ENCODE data around the gene VNN1.

VNN1 gene

GRCh38 chr6:132669690-132670291 is 44.1 kb downstream of the VNN1 start:
- TF ChIP-seq EZH2phosphoT487 (IDR thresholded peaks at IDR 0.05; ENCODE audit: borderline replicate concordance), result no peak
- TF ChIP-seq, protein P1, sequence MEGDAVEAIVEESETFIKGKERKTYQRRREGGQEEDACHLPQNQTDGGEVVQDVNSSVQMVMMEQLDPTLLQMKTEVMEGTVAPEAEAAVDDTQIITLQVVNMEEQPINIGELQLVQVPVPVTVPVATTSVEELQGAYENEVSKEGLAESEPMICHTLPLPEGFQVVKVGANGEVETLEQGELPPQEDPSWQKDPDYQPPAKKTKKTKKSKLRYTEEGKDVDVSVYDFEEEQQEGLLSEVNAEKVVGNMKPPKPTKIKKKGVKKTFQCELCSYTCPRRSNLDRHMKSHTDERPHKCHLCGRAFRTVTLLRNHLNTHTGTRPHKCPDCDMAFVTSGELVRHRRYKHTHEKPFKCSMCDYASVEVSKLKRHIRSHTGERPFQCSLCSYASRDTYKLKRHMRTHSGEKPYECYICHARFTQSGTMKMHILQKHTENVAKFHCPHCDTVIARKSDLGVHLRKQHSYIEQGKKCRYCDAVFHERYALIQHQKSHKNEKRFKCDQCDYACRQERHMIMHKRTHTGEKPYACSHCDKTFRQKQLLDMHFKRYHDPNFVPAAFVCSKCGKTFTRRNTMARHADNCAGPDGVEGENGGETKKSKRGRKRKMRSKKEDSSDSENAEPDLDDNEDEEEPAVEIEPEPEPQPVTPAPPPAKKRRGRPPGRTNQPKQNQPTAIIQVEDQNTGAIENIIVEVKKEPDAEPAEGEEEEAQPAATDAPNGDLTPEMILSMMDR (conservative IDR thresholded peaks at IDR 0.05; ENCODE audit: low read length), result peak; percentile 75
- H3K9me3 ChIP-seq (ENCODE audit: insufficient read depth, low read depth, low read length), result no peaks in the 10 kb centered on the region
- H2AFZ ChIP-seq (ENCODE audit: low read length), result peak overlapping the region; percentile 80
- H3K4me1 ChIP-seq (ENCODE audit: insufficient read depth, low read length, poor library complexity, severe bottlenecking), result peaks cover 3% of the 10 kb centered on the region
- no peaks in the 10 kb centered on the region for H4K20me1 ChIP-seq (ENCODE audit: insufficient read depth, low read length, poor library complexity, severe bottlenecking)
- H3K4me3 ChIP-seq (ENCODE audit: low read length, poor library complexity, severe bottlenecking), result peak overlapping the region; percentile 28
- H3F3A ChIP-seq (ENCODE audit: low read depth), result no peaks in the 10 kb centered on the region
- H3K9me2 ChIP-seq (replicated peaks; ENCODE audit: low read depth, low read length), result no peaks in the 10 kb centered on the region
- H3K9ac ChIP-seq (ENCODE audit: low read depth, low read length, poor library complexity, severe bottlenecking), result peak overlapping the region; percentile 3
- H3K4me2 ChIP-seq (ENCODE audit: low read depth, low read length, poor library complexity, severe bottlenecking), result peak overlapping the region; percentile 47
- no peaks in the 10 kb centered on the region for H3K36me3 ChIP-seq (ENCODE audit: insufficient read depth, low read length)
- no peaks in the 10 kb centered on the region for H3K79me2 ChIP-seq (ENCODE audit: insufficient read depth, low read length)
- H3K27me3 ChIP-seq (ENCODE audit: insufficient read depth, low read length, poor library complexity, severe bottlenecking), result no peaks in the 10 kb centered on the region

DNA sequence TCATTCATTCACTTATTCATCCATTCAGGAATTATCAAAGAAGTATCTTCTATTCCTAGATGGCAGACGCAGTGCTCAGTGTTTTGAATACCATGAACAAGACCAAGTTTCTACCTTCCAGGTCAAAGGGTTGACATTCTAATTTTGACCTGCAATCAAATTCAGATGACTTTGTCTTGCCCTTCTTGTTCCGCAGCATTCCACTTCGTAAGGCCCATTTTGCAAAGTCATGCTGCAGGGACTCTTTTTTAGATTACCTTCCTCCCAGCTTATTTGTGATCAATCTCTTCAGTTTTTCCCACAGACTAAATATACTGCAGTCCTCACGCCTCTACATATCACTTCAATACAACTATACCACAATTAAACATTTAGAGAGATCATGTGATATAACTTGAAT is 47.7 kb downstream of the VNN1 start:
- Histone ChIP-seq H3K9me2 (replicated peaks; ENCODE audit: low read depth, low read length) (no peaks in the 10 kb centered on the region), H3K9ac (ENCODE audit: low read depth, low read length, poor library complexity, severe bottlenecking) (no peak overlapping the region), H4K20me1 (ENCODE audit: insufficient read depth, low read length, poor library complexity, severe bottlenecking) (no peaks in the 10 kb centered on the region), H3K79me2 (ENCODE audit: insufficient read depth, low read length) (no peaks in the 10 kb centered on the region), H3F3A (ENCODE audit: low read depth) (no peaks in the 10 kb centered on the region), H3K36me3 (ENCODE audit: insufficient read depth, low read length) (no peaks in the 10 kb centered on the region), H2AFZ (ENCODE audit: low read length) (no peak overlapping the region), H3K27me3 (ENCODE audit: insufficient read depth, low read length, poor library complexity, severe bottlenecking) (no peaks in the 10 kb centered on the region), H3K4me3 (ENCODE audit: low read length, poor library complexity, severe bottlenecking) (no peak overlapping the region), H3K9me3 (ENCODE audit: insufficient read depth, low read depth, low read length) (no peaks in the 10 kb centered on the region), H3K4me2 (ENCODE audit: low read depth, low read length, poor library complexity, severe bottlenecking) (no peak overlapping the region), H3K4me1 (ENCODE audit: insufficient read depth, low read length, poor library complexity, severe bottlenecking) (peaks cover 3% of the 10 kb centered on the region)
- TF ChIP-seq, protein P1 (conservative IDR thresholded peaks at IDR 0.05; ENCODE audit: low read length), result no peak
- TF ChIP-seq EZH2phosphoT487 (IDR thresholded peaks at IDR 0.05; ENCODE audit: borderline replicate concordance), result no peak

- no peak overlapping the region for H2AFZ ChIP-seq (ENCODE audit: low read length)
- H3K4me2 ChIP-seq (ENCODE audit: low read depth, low read length, poor library complexity, severe bottlenecking), result no peak overlapping the region
- no peaks in the 10 kb centered on the region for H3K79me2 ChIP-seq (ENCODE audit: insufficient read depth, low read length)
- no peaks in the 10 kb centered on the region for H3F3A ChIP-seq (ENCODE audit: low read depth)
- H3K9me2 ChIP-seq (replicated peaks; ENCODE audit: low read depth, low read length), result no peaks in the 10 kb centered on the region
- H3K27me3 ChIP-seq (ENCODE audit: insufficient read depth, low read length, poor library complexity, severe bottlenecking), result no peaks in the 10 kb centered on the region
- no peaks in the 10 kb centered on the region for H3K9me3 ChIP-seq (ENCODE audit: insufficient read depth, low read depth, low read length)
- no peaks in the 10 kb centered on the region for H3K36me3 ChIP-seq (ENCODE audit: insufficient read depth, low read length)
- H3K4me3 ChIP-seq (ENCODE audit: low read length, poor library complexity, severe bottlenecking), result no peak overlapping the region
- no peak overlapping the region for H3K9ac ChIP-seq (ENCODE audit: low read depth, low read length, poor library complexity, severe bottlenecking)
- no peaks in the 10 kb centered on the region for H3K4me1 ChIP-seq (ENCODE audit: insufficient read depth, low read length, poor library complexity, severe bottlenecking)
- no peak for TF ChIP-seq EZH2phosphoT487 (IDR thresholded peaks at IDR 0.05; ENCODE audit: borderline replicate concordance)
- TF ChIP-seq, protein P1 (conservative IDR thresholded peaks at IDR 0.05; ENCODE audit: low read length), result no peak
- H4K20me1 ChIP-seq (ENCODE audit: insufficient read depth, low read length, poor library complexity, severe bottlenecking), result no peaks in the 10 kb centered on the region
Observed at GRCh38 chr6:132664309-132665034, 49.4 kb downstream of the VNN1 start.
